ENCODE data around the gene ACADS. TPM values are rescaled to one million over a fixed set of nuclear protein-coding genes. Genes with fewer than 3 reads are reported as not detected.

Gene ACADS
- total and polyA plus RNA-seq, 9 of the 15 experiments (the other 6 are each of a cell fraction or from before 2014, with no cell fraction given) = 0.06 to 20.3 (median 8.8) TPM

GRCh38 chr12:120710031-120710804 is 15.4 kb upstream of the ACADS start, which contains the start of gene UNC119B (continued):
- TF ChIP-seq E2F8 (IDR thresholded peaks at IDR 0.05; ENCODE audit: low read depth, partially characterized antibody) (no peak), NR2C2 (CRISPR knock-in tag; IDR thresholded peaks at IDR 0.05) (no peak), NR2C2 (tag; IDR thresholded peaks at IDR 0.05) (peak; percentile 30; the same call in 1 of the 2 replicates), E2F3 (CRISPR knock-in tag; IDR thresholded peaks at IDR 0.05) (no peak), EHMT2 (IDR thresholded peaks at IDR 0.05) (no peak), MAZ (CRISPR knock-in tag; conservative IDR thresholded peaks at IDR 0.05 in 1 of 2, IDR thresholded peaks at IDR 0.05 in 1 of 2) (peak; percentile 20 to 58; a peak in 2 of 4 replicates), ZNF699 (CRISPR knock-in tag; IDR thresholded peaks at IDR 0.05; ENCODE audit: insufficient replicate concordance) (no peak), POLR2G (IDR thresholded peaks at IDR 0.05; ENCODE audit: low read depth, low read length) (peak; percentile 81), HMG20B (CRISPR knock-in tag; IDR thresholded peaks at IDR 0.05) (no peak), HDAC6 (IDR thresholded peaks at IDR 0.05; ENCODE audit: low read depth, low read length) (no peak), NFIC (IDR thresholded peaks at IDR 0.05) (peak; percentile 46; the same call in 1 of the 2 replicates), PKNOX1 (IDR thresholded peaks at IDR 0.05) (peak; percentile 78), CREB1 (IDR thresholded peaks at IDR 0.05) (no peak), CREB1 (CRISPR knock-in tag; IDR thresholded peaks at IDR 0.05) (peak; percentile 56), CXXC5 (CRISPR knock-in tag; IDR thresholded peaks at IDR 0.05) (peak; percentile 63), AFF4 (CRISPR knock-in tag; IDR thresholded peaks at IDR 0.05) (no peak), NEUROD1 (IDR thresholded peaks at IDR 0.05; ENCODE audit: borderline replicate concordance, low read depth, low read length, partially characterized antibody) (peak; percentile 22), NELFE (IDR thresholded peaks at IDR 0.05; ENCODE audit: insufficient read depth, insufficient read length) (no peak), PCBP2 (IDR thresholded peaks at IDR 0.05; ENCODE audit: low read depth, low read length, poor library complexity, severe bottlenecking) (no peak), MYC (IDR thresholded peaks at IDR 0.05; ENCODE audit: low read depth, low read length) (0 out of 2 replicates have a peak, but pooled peaks have one; percentile 17), MYC (CRISPR knock-in tag; IDR thresholded peaks at IDR 0.05; ENCODE audit: borderline replicate concordance, low read depth) (no peak)

All from K562 (cell line).